ENCODE data around the gene KLC4.
A peak's percentile ranks its signal among the peaks of the same experiment; 100 is the strongest.

KLC4 gene

DNA sequence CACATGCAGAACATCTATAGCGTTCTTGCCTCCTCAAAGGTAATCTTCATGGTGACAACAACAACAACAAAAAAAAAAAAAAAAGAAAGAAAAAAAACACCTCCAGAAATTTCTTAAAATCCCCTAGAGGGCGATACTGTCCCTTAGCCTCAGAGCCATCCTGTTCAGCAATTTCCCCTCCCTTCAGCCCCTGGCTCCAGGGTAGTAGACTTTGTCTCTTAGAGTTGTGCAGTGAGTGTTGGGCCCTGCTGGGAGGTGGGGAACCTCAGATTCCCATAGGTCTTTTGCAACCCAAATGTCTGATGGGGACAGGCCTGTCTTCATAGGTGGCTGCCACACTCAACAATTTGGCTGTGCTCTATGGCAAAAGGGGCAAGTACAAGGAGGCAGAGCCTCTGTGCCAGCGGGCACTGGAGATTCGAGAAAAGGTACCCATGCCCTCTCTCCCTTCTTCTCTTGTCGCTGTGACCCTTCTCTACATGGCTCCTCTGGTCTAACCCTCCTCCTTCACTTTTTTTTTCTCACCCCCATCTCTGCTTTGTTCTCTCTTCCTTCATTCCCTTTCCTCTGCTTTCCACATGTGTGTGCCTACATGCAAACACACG lies 10.7 kb downstream of the KLC4 start:
- Histone ChIP-seq H3K27ac (ENCODE audit: low read length) (0 out of 2 replicates have a peak overlapping the region, but pooled peaks have one; percentile 29), H4K20me1 (ENCODE audit: insufficient read depth, low read length) (no peaks in the 10 kb centered on the region), H3K4me3 (ENCODE audit: low read depth in 1 of 2, low read length in 2 of 2) (no peak overlapping the region), H3K27me3 (ENCODE audit: insufficient read depth, low read length, poor library complexity) (no peaks in the 10 kb centered on the region), H3K9me3 (ENCODE audit: insufficient read depth, low read length, severe bottlenecking) (no peaks in the 10 kb centered on the region), H3K36me3 (ENCODE audit: insufficient read depth, low read length) (peaks cover 24% of the 10 kb centered on the region), H3K4me2 (ENCODE audit: insufficient read depth, low read length) (no peak overlapping the region), H3K9ac (ENCODE audit: low read depth, low read length) (no peak overlapping the region), H2AFZ (ENCODE audit: low read depth, low read length) (no peak overlapping the region), H3K4me1 (ENCODE audit: insufficient read depth, low read length) (0 out of 2 replicates have a peak, but pooled peaks cover 5% of the 10 kb centered on the region), H3K79me2 (ENCODE audit: insufficient read depth, low read length) (no peaks in the 10 kb centered on the region)
- DNase-seq (peak; percentile 54), ATAC-seq (ENCODE audit: insufficient read depth, low read depth) (peak; percentile 90)
- no peak for TF ChIP-seq EZH2 (IDR thresholded peaks at IDR 0.05; ENCODE audit: borderline replicate concordance, low read depth, low read length, severe bottlenecking)
- TF ChIP-seq, protein P1, sequence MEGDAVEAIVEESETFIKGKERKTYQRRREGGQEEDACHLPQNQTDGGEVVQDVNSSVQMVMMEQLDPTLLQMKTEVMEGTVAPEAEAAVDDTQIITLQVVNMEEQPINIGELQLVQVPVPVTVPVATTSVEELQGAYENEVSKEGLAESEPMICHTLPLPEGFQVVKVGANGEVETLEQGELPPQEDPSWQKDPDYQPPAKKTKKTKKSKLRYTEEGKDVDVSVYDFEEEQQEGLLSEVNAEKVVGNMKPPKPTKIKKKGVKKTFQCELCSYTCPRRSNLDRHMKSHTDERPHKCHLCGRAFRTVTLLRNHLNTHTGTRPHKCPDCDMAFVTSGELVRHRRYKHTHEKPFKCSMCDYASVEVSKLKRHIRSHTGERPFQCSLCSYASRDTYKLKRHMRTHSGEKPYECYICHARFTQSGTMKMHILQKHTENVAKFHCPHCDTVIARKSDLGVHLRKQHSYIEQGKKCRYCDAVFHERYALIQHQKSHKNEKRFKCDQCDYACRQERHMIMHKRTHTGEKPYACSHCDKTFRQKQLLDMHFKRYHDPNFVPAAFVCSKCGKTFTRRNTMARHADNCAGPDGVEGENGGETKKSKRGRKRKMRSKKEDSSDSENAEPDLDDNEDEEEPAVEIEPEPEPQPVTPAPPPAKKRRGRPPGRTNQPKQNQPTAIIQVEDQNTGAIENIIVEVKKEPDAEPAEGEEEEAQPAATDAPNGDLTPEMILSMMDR (IDR thresholded peaks at IDR 0.05; ENCODE audit: borderline replicate concordance, extremely low read depth, low read length, poor library complexity, severe bottlenecking) = peak; percentile 64

DNA sequence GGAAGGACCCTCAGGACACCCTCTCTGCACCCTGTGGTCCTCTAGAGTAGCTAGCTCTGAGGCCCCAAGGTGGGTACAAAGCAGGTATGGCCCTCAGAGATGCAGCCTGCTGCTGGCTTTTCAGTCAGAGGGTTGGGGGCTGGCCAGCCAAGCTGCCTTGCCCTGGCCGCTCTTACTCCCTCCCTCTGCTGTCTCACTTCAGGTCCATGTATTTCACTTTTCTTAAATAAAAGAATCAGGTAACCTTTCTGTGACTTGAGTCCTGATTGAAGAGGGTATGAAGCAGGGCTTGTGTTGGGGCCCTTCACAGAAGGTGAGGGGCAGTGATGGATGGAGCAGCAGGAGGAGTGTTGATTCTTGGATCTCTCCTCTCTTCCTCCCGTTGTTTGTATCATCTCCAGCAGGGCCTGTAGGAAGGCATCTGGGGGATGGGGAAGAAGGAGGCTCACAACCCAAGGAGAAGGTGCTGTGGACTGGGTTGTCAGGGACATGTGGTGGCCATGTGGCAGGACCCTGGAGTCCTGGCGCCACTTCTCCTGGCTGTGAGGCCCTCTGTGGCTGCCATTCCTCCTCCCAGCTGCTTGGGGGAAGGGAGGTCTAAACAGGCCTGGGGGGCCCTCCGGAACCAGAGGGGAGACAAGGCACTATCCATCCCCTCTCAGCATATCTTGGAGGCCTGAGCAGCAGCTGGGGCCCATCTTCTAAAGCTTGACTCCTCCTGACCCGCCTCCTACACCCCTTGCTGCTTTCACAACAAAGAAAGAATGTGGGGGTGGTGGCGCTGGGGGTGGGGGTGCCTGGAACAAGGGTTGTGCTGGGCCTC lies 15.6 kb downstream of the KLC4 start:
- no peaks in the 10 kb centered on the region for H3K9me3 ChIP-seq (ENCODE audit: insufficient read depth, low read length, severe bottlenecking)
- peaks cover 14% of the 10 kb centered on the region for H3K36me3 ChIP-seq (ENCODE audit: insufficient read depth, low read length)
- H3K27ac ChIP-seq (ENCODE audit: low read length) = peak overlapping the region; percentile 65; the same call in 1 of the 2 replicates
- H3K79me2 ChIP-seq (ENCODE audit: insufficient read depth, low read length) = peaks cover 35% of the 10 kb centered on the region
- H2AFZ ChIP-seq (ENCODE audit: low read depth, low read length) = peak overlapping the region; percentile 83; the same call in 1 of the 2 replicates
- TF ChIP-seq, protein P1 (IDR thresholded peaks at IDR 0.05; ENCODE audit: borderline replicate concordance, extremely low read depth, low read length, poor library complexity, severe bottlenecking) = no peak
- TF ChIP-seq EZH2 (IDR thresholded peaks at IDR 0.05; ENCODE audit: borderline replicate concordance, low read depth, low read length, severe bottlenecking) = no peak
- H3K27me3 ChIP-seq (ENCODE audit: insufficient read depth, low read length, poor library complexity) = no peaks in the 10 kb centered on the region
- H3K4me3 ChIP-seq (ENCODE audit: low read depth in 1 of 2, low read length in 2 of 2) = peak overlapping the region in 1 of 2 experiments; percentile 60; a peak in 1 of 4 replicates
- H3K9ac ChIP-seq (ENCODE audit: low read depth, low read length) = peak overlapping the region; percentile 46
- no peak for ATAC-seq (ENCODE audit: insufficient read depth, low read depth)
- H4K20me1 ChIP-seq (ENCODE audit: insufficient read depth, low read length) = peaks cover 21% of the 10 kb centered on the region
- H3K4me2 ChIP-seq (ENCODE audit: insufficient read depth, low read length) = peak overlapping the region; percentile 95
- H3K4me1 ChIP-seq (ENCODE audit: insufficient read depth, low read length) = peaks cover 23% of the 10 kb centered on the region
- no peak for DNase-seq

DNA sequence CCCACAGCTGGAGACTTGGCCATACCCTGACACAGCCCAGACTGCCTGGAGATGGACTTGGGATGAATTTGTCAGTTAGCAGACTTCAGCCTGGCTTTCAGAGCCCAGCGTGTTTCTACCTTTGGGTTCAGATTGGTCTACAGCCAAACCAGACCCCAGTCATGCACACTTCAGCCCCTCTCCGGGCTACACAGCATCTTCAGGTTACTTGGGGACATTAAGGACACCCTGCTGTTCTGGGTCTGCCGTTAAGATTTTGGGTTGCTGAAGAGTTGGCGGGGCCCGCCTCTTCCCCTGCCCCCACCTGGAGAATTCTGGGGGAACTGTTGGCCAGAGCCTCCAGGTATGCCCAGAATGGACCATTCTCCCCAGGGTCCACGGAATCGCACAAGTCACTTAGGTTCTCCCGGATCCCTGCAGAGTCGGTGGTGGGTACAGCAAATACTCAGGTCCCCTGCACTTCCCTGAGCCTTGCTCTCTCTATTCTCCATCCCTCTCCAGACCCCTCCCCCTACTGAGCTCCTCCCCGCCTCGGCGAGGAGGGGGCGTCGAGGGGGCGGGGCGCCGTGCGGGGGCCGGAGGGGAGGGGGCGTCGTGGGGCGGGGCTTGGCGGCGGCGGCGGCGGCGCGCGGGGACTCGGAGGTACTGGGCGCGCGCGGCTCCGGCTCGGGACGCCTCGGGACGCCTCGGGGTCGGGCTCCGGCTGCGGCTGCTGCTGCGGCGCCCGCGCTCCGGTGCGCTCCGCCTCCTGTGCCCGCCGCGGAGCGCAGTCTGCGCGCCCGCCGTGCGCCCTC lies 16.4 kb downstream of the KLC4 start, which contains the start of gene PTK7:
PTK7 (plus strand) TSS at position 645 of the 794 bp plus-strand sequence. CDS start 175 bp downstream, outside the sequence.
- peak within 1 kb of the TSS; percentile 97 for H2AFZ ChIP-seq (ENCODE audit: low read depth, low read length)
- H4K20me1 ChIP-seq (ENCODE audit: insufficient read depth, low read length) = peaks cover 22% of the 10 kb centered on the region
- peak within 1 kb of the TSS; percentile 99 for H3K9ac ChIP-seq (ENCODE audit: low read depth, low read length)
- no peaks in the 10 kb centered on the region for H3K27me3 ChIP-seq (ENCODE audit: insufficient read depth, low read length, poor library complexity)
- H3K27ac ChIP-seq (ENCODE audit: low read length) = peak within 1 kb of the TSS; percentile 83
- H3K36me3 ChIP-seq (ENCODE audit: insufficient read depth, low read length) = peaks cover 14% of the 10 kb centered on the region
- TF ChIP-seq EZH2 (IDR thresholded peaks at IDR 0.05; ENCODE audit: borderline replicate concordance, low read depth, low read length, severe bottlenecking) = no peak
- TF ChIP-seq, protein P1 (IDR thresholded peaks at IDR 0.05; ENCODE audit: borderline replicate concordance, extremely low read depth, low read length, poor library complexity, severe bottlenecking) = no peak
- DNase-seq = peak; percentile 87
- H3K4me2 ChIP-seq (ENCODE audit: insufficient read depth, low read length) = peak within 1 kb of the TSS; percentile 95
- H3K4me1 ChIP-seq (ENCODE audit: insufficient read depth, low read length) = peaks cover 22% of the 10 kb centered on the region
- peaks cover 40% of the 10 kb centered on the region for H3K79me2 ChIP-seq (ENCODE audit: insufficient read depth, low read length)
- H3K9me3 ChIP-seq (ENCODE audit: insufficient read depth, low read length, severe bottlenecking) = no peaks in the 10 kb centered on the region
- peak; percentile 89 for ATAC-seq (ENCODE audit: insufficient read depth, low read depth)
- H3K4me3 ChIP-seq (ENCODE audit: low read depth in 1 of 2, low read length in 2 of 2) = peak within 1 kb of the TSS; percentile 96 to 98
